DND-41 (cell line): Measurements from ENCODE around the gene CEBPE.
A peak's percentile ranks its signal among the peaks of the same experiment; 100 is the strongest.

Source experiments
- ATAC-seq: fragments of 200-7000 bp; cut with Tn5 transposase; 3 replicates; pipeline ENCODE4 v1.9.1; 2021; ENCODE audit warnings: low read depth; ENCODE audit not compliant: insufficient read depth
- DNase-seq: peaks from one replicate; pipeline ENCODE4 v3.0.0-alpha.2; 2020
- H2AFZ ChIP-seq: 2 replicates; pipeline ENCODE4 v1.6.0; 2012; ENCODE audit warnings: low read depth, low read length
- H3K27ac ChIP-seq: 2 replicates; pipeline ENCODE4 v1.5.1; 2012; ENCODE audit warnings: low read length, inconsistent platforms
- H3K27me3 ChIP-seq: fragments of 200-600 bp; sonication (generic); 2 replicates; pipeline ENCODE4 v1.6.0; 2012; ENCODE audit warnings: low read length, mild to moderate bottlenecking, inconsistent platforms; ENCODE audit not compliant: insufficient read depth, poor library complexity
- H3K36me3 ChIP-seq: 2 replicates; pipeline ENCODE4 v1.5.1; 2012; ENCODE audit warnings: low read length, inconsistent platforms; ENCODE audit not compliant: insufficient read depth
- H3K4me1 ChIP-seq: 2 replicates; pipeline ENCODE4 v1.5.1; 2012; ENCODE audit warnings: mild to moderate bottlenecking, low read length; ENCODE audit not compliant: insufficient read depth
- H3K4me2 ChIP-seq: 2 replicates; pipeline ENCODE4 v1.6.0; 2012; ENCODE audit warnings: mild to moderate bottlenecking, moderate library complexity, low read length, inconsistent platforms; ENCODE audit not compliant: insufficient read depth
- H3K4me3 ChIP-seq, 2 experiments: fragments of 200-600 bp in 1 of 2; shearing (Covaris generic) in 1 of 2; 2 replicates each; pipeline ENCODE4 v1.5.1; 2012 to 2016; ENCODE audit warnings: inconsistent platforms in 2 of 2, low read length in 2 of 2, mild to moderate bottlenecking in 2 of 2, low read depth in 1 of 2, moderate library complexity in 1 of 2
- H3K79me2 ChIP-seq: 2 replicates; pipeline ENCODE4 v1.6.0; 2012; ENCODE audit warnings: low read length, inconsistent platforms; ENCODE audit not compliant: insufficient read depth
- H3K9ac ChIP-seq: 2 replicates; pipeline ENCODE4 v1.6.0; 2012; ENCODE audit warnings: low read depth, mild to moderate bottlenecking, inconsistent platforms, low read length, moderate library complexity
- H3K9me3 ChIP-seq: 2 replicates; pipeline ENCODE4 v1.5.1; 2012; ENCODE audit warnings: low read length, moderate library complexity, mild to moderate bottlenecking, inconsistent platforms; ENCODE audit not compliant: insufficient read depth, severe bottlenecking
- H4K20me1 ChIP-seq: 2 replicates; pipeline ENCODE4 v1.6.0; 2012; ENCODE audit warnings: low read length; ENCODE audit not compliant: insufficient read depth
- CTCF ChIP-seq: IDR thresholded peaks from 2 replicates; pipeline ENCODE4 v1.5.1; 2012; ENCODE audit warnings: borderline replicate concordance, low read length, moderate library complexity, mild to moderate bottlenecking; ENCODE audit not compliant: poor library complexity, severe bottlenecking; ENCODE audit errors: extremely low read depth
- EZH2 ChIP-seq: IDR thresholded peaks from 3 replicates; pipeline ENCODE4 v1.6.1; 2012; ENCODE audit warnings: borderline replicate concordance, low read depth, mild to moderate bottlenecking, moderate library complexity, low read length, inconsistent platforms; ENCODE audit not compliant: severe bottlenecking

The CEBPE gene

GRCh38 chr14:23119363-23120327 lies 590 bp upstream of the CEBPE start:
- H3K27ac ChIP-seq: no peak overlapping the region
- no peak for ATAC-seq

GRCh38 chr14:23117371-23118020 lies 1.6 kb downstream of the CEBPE start:
- H3K27ac ChIP-seq: no peak overlapping the region
- H2AFZ ChIP-seq: no peak overlapping the region
- H4K20me1 ChIP-seq: no peaks in the 10 kb centered on the region; the same call in none of the 2 replicates
- H3K27me3 ChIP-seq: peaks cover 26% of the 10 kb centered on the region
- H3K36me3 ChIP-seq: no peaks in the 10 kb centered on the region
- H3K4me3 ChIP-seq: no peak overlapping the region
- DNase-seq (no peak), ATAC-seq (no peak)
- no peaks in the 10 kb centered on the region for H3K79me2 ChIP-seq
- TF ChIP-seq CTCF (no peak), EZH2 (no peak)
- H3K9me3 ChIP-seq: no peaks in the 10 kb centered on the region
- no peak overlapping the region for H3K9ac ChIP-seq
- H3K4me2 ChIP-seq: no peak overlapping the region
- peaks cover 5% of the 10 kb centered on the region; the same call in 1 of the 2 replicates for H3K4me1 ChIP-seq

More at GRCh38 chr14:23119363-23120327, 590 bp upstream of the CEBPE start:
- H3K36me3 ChIP-seq: no peaks in the 10 kb centered on the region
- no peak overlapping the region for H3K9ac ChIP-seq
- DNase-seq: peak; percentile 13
- H2AFZ ChIP-seq: no peak overlapping the region; the same call in 1 of the 2 replicates
- no peak overlapping the region for H3K4me3 ChIP-seq
- H3K27me3 ChIP-seq: peaks cover 28% of the 10 kb centered on the region
- no peak for TF ChIP-seq CTCF
- peaks cover 5% of the 10 kb centered on the region; the same call in 1 of the 2 replicates for H3K4me1 ChIP-seq
- no peaks in the 10 kb centered on the region; the same call in 1 of the 2 replicates for H4K20me1 ChIP-seq
- no peaks in the 10 kb centered on the region for H3K9me3 ChIP-seq
- H3K79me2 ChIP-seq: no peaks in the 10 kb centered on the region
- H3K4me2 ChIP-seq: no peak overlapping the region

GRCh38 chr14:23115918-23116317 lies 3.1 kb downstream of the CEBPE start:
- Histone ChIP-seq H4K20me1 (no peaks in the 10 kb centered on the region; the same call in none of the 2 replicates), H3K9ac (no peak overlapping the region), H3K79me2 (no peaks in the 10 kb centered on the region), H3K9me3 (no peaks in the 10 kb centered on the region), H3K4me3 (no peak overlapping the region), H3K36me3 (no peaks in the 10 kb centered on the region), H3K27me3 (peaks cover 40% of the 10 kb centered on the region), H2AFZ (no peak overlapping the region), H3K4me2 (no peak overlapping the region), H3K27ac (no peak overlapping the region), H3K4me1 (peaks cover 2% of the 10 kb centered on the region; the same call in 1 of the 2 replicates)
- TF ChIP-seq EZH2 (no peak), CTCF (no peak)
- ATAC-seq: no peak
- no peak for DNase-seq
